A673 (cell line): Measurements from ENCODE around the gene IGFN1. TPM values are rescaled to one million over a fixed set of nuclear protein-coding genes. Genes with fewer than 3 reads are reported as not detected.

Experiments used
- BruUV-seq: library from RNA; stranded (reverse); fragments of 400-500 nt; replicated peaks from 2 replicates; lab custom pipeline; 2021; lab: Mats Ljungman, UMichigan
- CTCF ChIA-PET: fragments of 300-600 bp; sonication (Branson Sonifier 250); formaldehyde crosslinking; loops from one replicate; lab custom pipeline; 2022; ENCODE audit warnings: antibody characterized with exemption; lab: Charles Lee
- POLR2A ChIA-PET: fragments of 300-600 bp; sonication (Branson Sonifier 250); formaldehyde crosslinking; loops from one replicate; lab custom pipeline; 2022; ENCODE audit warnings: antibody characterized with exemption; ENCODE audit not compliant: low non-redundant PET; lab: Charles Lee
- DNase-seq: peaks from one replicate; pipeline ENCODE4 v3.0.0-alpha.2; 2015; ENCODE audit warnings: low spot score
- H3K27ac ChIP-seq: fragments of 200-600 bp; sonication (generic); 2 replicates; pipeline ENCODE4 v1.5.1; 2016; ENCODE audit warnings: mixed run types, low read depth, mild to moderate bottlenecking, mixed read lengths, antibody characterized with exemption, low read length; ENCODE audit not compliant: poor library complexity, severe bottlenecking
- H3K27me3 ChIP-seq: fragments of 200-600 bp; sonication (generic); replicated peaks from 2 replicates; pipeline ENCODE4 v1.6.1; 2017; ENCODE audit warnings: mixed run types, low read depth, mild to moderate bottlenecking, mixed read lengths, antibody characterized with exemption, low read length; ENCODE audit not compliant: insufficient read depth, poor library complexity
- H3K36me3 ChIP-seq: fragments of 200-600 bp; sonication (generic); 2 replicates; pipeline ENCODE4 v1.6.1; 2016; ENCODE audit warnings: mixed run types, mild to moderate bottlenecking, mixed read lengths, antibody characterized with exemption, low read length; ENCODE audit not compliant: insufficient read depth, poor library complexity, severe bottlenecking
- H3K4me1 ChIP-seq: fragments of 200-600 bp; sonication (generic); 2 replicates; pipeline ENCODE4 v1.6.1; 2017; ENCODE audit warnings: mixed run types, mild to moderate bottlenecking, mixed read lengths, antibody characterized with exemption, low read length; ENCODE audit not compliant: insufficient read depth, poor library complexity, severe bottlenecking
- H3K4me3 ChIP-seq: fragments of 200-600 bp; sonication (generic); 2 replicates; pipeline ENCODE4 v1.5.1; 2016; ENCODE audit warnings: low read depth, mixed run types, mild to moderate bottlenecking, mixed read lengths, low read length; ENCODE audit not compliant: poor library complexity, severe bottlenecking
- H3K9me3 ChIP-seq: fragments of 200-600 bp; sonication (generic); 2 replicates; pipeline ENCODE4 v1.6.1; 2016; ENCODE audit warnings: mixed run types, low read depth, mild to moderate bottlenecking, mixed read lengths, antibody characterized with exemption, low read length; ENCODE audit not compliant: poor library complexity, severe bottlenecking
- CTCF ChIP-seq: fragments of 300-800, 200-600 bp; sonication (generic); conservative IDR thresholded peaks from 2 replicates; pipeline ENCODE4 v1.5.1; 2017; ENCODE audit warnings: low read depth, mild to moderate bottlenecking, antibody characterized with exemption, low read length, moderate library complexity, mixed read lengths
- EZH2 ChIP-seq: fragments of 200-600 bp; sonication (generic); IDR thresholded peaks from 2 replicates; pipeline ENCODE4 v1.6.1; 2017; ENCODE audit warnings: borderline replicate concordance, low read depth, mild to moderate bottlenecking, mixed read lengths, antibody characterized with exemption, low read length; ENCODE audit not compliant: poor library complexity, severe bottlenecking
- intact Hi-C: fragments of 100-400 bp; cut with micrococcal nuclease; formaldehyde crosslinking; loops from one replicate; pipeline ENCODE4 v1.10.0; 2022; ENCODE audit not compliant: unreplicated experiment
- total RNA-seq: library from RNA; stranded (reverse); gene quantifications from 2 replicates; pipeline ENCODE4 v1.2.3, GENCODE V29; 2021

The IGFN1 gene
- total RNA-seq, 1 experiment from 2014 or later, result 1.2 TPM

- no peak for DNase-seq
- ChIA-PET CTCF (no interaction called here), POLR2A (no interaction called here)
- Histone ChIP-seq H3K36me3 (no peaks in the 10 kb centered on the region), H3K27me3 (no peaks in the 10 kb centered on the region), H3K27ac (no peak overlapping the region), H3K4me3 (no peak overlapping the region), H3K4me1 (peaks cover 4% of the 10 kb centered on the region), H3K9me3 (no peaks in the 10 kb centered on the region)
- BruUV-seq, result no TSS peak
- no peak for TF ChIP-seq CTCF
- intact Hi-C loops, result loop anchor here (5.0 kb wide), 1 partner anchor 97 kb away; no protein-coding TSS in a partner anchor
Measured at GRCh38 chr1:201250326-201251011, 59.8 kb downstream of the IGFN1 start.

GRCh38 chr1:201251411-201251810, 60.8 kb downstream of the IGFN1 start:
- no peak for DNase-seq
- Histone ChIP-seq H3K9me3 (no peaks in the 10 kb centered on the region), H3K36me3 (no peaks in the 10 kb centered on the region), H3K27me3 (no peaks in the 10 kb centered on the region), H3K27ac (no peak overlapping the region), H3K4me3 (no peak overlapping the region), H3K4me1 (peaks cover 4% of the 10 kb centered on the region)
- ChIA-PET CTCF (no interaction called here), POLR2A (no interaction called here)
- intact Hi-C loops, result loop anchor here (5.0 kb wide), 1 partner anchor 96 kb away; no protein-coding TSS in a partner anchor
- BruUV-seq, result no TSS peak
- no peak for TF ChIP-seq CTCF
- no peak for TF ChIP-seq EZH2

GRCh38 chr1:201251851-201252430, 61.3 kb downstream of the IGFN1 start:
- TF ChIP-seq EZH2 (no peak), CTCF (no peak)
- Histone ChIP-seq H3K27ac (no peak overlapping the region), H3K36me3 (no peaks in the 10 kb centered on the region), H3K4me3 (no peak overlapping the region), H3K4me1 (peaks cover 4% of the 10 kb centered on the region), H3K27me3 (no peaks in the 10 kb centered on the region), H3K9me3 (no peaks in the 10 kb centered on the region)
- no peak for DNase-seq
- ChIA-PET POLR2A (no interaction called here), CTCF (no interaction called here)
- BruUV-seq, result no TSS peak
- intact Hi-C loops, result loop anchor here (5.0 kb wide), 1 partner anchor 95 kb away; no protein-coding TSS in a partner anchor
